ENCODE measurements around the gene TTC34.
"Not testable (repeated sequence)": the region's sequence is repeated elsewhere in the genome, so short reads cannot be mapped to it uniquely, and the experiment has no call there.

Gene TTC34

GRCh38 chr1:2655598-2656434 is 145.7 kb downstream of the TTC34 start:
- not testable (repeated sequence) for DNase-seq

DNA sequence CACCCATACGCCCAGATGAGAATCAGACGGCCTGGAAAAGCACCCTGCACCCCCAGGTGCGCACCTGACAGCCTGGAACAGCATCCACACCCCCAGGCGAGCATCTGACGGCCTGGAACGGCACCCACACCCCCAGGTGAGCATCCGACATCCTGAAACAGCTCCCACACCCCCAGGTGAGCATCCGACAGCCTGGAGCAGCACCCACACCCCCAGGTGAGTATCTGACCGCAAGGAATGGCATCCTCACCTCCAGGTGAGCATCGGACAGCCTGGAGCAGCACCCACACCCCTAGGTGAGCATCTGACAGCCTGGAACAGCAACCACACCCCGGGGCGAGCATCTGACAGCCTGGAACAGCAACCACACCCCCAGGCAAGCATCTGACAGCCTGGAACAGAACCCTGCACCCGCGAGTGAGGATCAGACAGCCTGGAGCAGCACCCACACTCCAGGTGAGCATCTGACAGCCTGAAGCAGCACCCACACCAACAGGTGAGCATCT is 147.0 kb downstream of the TTC34 start:
- DNase-seq: not testable (repeated sequence)

DNA sequence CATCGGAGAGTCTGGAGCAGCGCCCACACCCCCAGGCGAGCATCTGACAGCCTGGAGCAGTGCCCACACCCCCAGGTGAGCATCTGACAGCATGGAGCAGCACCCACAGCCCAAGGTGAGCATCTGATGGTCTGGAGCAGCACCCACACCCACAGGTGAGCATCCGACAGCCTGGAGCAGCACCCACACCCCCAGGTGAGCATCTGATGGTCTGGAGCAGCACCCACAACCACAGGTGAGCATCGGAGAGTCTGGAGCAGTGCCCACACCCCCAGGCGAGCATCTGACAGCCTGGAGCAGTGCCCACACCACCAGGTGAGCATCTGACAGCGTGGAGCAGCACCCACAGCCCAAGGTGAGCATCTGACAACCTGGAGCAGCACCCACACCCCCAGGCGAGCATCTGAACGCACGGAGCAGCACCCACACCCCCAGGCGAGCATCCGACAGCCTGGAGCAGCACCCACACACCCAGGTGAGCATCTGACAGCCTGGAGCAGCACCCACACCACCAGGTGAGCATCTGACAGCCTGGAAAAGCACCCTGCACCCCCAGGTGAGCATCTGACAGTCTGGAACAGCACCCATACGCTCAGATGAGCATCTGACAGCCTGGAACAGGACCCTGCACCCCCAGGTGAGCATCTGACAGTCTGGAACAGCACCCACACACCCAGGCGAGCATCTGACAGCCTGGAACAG is 147.6 kb downstream of the TTC34 start:
- not testable (repeated sequence) for DNase-seq

GRCh38 chr1:2652926-2653571 is 148.4 kb downstream of the TTC34 start:
- DNase-seq: not testable (repeated sequence)

DNA sequence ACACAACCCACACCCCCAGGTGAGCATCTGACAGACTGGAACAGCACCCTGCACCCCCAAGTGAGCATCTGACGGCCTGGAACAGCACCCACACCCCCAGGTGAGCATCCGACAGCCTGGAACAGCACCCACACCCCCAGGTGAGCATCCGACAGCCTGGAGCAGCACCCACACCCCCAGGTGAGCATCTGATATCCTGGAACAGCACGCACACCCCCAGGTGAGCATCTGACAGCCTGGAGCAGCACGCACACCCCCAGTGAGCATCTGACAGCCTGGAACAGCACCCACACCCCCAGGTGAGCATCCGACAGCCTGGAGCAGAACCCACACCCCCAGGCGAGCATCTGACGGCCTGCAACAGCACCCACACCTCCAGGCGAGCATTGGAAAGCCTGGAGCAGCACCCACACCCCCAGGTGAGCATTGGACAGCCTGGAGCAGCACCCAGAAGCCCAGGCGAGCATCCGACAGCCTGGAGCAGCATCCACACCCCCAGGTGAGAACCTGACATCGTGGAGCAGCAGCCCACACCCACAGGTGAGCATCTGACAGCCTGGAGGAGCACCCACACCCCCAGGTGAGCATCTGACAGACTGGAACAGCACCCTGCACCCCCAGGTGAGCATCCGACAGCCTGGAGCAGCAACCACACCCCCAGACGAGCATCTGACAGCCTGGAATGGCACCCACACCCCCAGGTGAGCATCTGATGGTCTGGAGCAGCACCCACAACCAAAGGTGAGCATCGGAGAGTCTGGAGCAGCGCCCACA is 149.2 kb downstream of the TTC34 start:
- not testable (repeated sequence) for DNase-seq

DNA sequence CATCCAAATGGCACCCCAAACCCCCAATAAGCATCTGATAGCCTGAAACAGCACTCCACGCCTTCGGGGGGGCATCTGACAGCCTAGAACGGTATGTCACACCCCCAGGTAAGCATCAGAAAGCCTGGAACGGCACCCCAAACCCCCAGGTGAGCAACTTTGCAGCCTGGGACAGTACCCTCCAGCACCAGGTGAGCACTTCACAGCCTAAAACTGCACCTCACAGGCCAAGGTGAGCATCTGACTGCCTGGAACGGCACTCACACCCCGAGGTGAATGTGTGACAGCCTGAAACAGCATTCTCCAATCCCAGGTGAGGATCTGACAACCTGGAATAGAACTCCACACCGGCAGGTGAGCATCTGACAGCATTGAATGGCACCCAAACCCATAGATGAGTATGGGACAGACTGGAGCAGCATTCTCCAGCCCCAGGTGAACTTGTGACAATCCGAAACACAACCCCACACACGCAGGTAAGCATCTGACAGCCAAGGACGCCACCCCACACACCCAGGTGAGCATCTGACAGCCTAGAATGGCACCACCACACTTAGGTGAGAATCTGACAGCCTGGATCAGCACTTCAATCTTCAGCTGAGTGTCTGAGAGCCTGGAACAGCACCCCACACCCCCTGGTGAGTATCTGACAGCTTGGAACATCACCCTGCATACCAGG is 150.4 kb downstream of the TTC34 start:
- no peak for DNase-seq

- no peak for DNase-seq
Observed at GRCh38 chr1:2646837-2647236, 154.7 kb downstream of the TTC34 start.

DNA sequence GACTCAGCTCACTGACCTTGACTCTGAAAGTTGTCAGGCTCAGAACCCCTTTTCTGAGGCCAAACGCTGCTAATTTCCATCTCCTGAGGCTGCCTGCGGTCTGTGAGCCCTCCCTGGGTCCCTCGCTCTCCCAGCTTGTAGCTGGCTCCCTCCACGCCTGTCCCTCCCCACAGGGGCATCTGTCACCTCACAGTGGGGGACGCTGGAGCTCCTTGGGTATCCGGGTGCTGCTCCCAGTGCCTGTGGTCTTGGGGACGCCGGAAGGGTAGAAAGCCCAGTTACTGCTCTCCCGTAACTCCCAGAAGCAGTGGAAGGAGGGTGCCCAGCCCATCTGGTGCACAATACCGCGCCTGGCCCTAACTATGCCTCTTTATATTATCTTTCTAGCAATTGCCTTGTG is 155.7 kb downstream of the TTC34 start:
- DNase-seq: no peak

DNA sequence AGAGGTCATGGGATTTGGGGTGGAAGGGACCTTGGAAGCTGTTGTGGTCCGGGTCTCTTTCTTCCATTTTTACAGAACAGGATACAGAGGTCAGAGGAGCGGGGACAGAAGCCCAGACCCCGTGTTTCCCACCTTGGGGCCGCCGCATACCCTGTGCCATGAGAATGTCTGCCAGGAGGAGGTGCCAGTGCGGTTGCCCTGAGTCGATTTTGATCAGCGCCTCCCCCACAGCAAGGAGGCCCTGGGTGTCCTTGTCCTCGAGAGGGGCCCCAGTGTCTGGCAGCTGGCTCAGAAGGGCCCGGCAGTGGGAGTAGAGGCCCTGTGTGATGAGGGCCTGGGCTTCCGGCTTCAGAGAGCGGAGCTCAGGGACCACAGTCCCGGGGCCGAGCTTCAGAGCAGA is 156.3 kb downstream of the TTC34 start:
- DNase-seq: no peak

DNA sequence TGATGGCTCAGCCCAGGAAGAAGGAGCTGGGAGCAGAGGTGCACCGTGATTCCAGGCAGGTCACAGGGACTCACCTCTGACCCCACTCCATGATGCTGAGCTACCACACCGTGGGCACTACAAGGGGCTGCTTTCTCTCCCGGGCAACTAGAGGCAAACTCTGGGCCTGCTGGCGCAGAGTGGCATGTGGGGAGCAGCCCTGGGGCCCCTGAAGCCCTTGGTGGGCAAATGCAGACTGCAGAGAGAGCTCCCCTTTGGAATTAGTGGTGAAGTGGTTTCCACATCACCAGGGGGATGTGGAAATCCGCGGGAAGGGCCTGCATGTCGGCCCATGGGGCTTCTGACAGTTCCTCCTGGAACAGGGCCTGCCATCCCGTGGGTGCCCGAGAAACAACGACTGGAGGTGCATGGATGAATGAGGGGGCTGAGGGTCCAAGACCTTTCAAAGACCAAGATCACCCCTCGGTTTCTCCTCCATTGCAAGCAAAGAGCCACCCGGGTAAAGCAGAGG is 156.8 kb downstream of the TTC34 start:
- no peak for DNase-seq

DNA sequence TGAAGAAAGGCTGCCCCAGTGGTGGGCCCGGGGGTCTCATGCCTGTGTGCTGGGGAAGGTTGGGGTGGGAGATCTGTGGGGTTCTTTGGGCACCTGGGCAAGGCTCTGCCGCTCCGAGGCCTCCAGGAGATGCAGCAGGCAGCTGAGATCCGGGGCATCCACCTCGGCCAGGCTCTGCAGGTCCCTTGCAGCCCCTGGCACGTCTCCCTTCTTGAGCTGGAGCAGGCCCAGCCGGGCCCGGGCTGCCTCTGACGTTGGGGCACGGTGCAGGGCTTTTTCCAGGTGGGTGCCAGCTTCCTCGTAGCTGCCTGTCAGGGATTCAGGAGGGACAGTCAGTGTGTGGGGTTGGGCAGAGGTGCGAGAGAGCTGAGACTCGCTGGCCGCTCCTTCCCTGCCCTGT is 157.3 kb downstream of the TTC34 start:
- no peak for DNase-seq

DNA sequence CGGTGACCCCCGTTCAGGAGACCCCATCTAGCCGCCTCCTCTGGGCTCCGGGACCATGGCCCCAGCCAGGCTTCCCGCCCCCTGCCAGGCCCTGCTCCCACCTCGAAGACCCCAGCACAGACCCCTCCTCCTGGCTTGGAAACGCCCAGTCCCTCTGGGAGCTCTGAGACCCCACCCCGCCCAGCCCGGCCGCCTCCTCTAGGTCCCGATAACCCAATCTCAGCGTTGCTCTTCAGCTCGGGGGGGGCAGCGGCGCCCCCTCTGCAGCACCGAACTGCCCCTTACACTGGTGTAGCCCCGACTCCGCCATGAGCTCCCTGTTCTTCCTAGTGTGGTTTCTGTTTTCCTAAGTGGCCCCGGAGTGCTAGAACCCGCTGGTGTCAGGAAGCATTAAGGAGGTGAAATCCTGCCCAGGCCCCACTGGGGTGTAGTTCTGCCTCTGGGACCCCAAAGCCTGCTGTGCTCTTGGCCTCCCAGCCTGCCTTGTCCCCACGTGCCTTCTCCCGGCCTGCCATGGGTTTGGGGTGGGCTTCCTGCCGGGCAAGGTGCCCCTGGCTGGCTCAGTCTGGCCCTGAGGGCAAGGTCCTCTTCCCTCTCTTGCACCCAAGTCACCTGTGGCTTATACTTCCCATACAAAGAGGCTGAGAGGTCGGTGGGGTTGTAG is 157.9 kb downstream of the TTC34 start:
- no peak for DNase-seq

DNA sequence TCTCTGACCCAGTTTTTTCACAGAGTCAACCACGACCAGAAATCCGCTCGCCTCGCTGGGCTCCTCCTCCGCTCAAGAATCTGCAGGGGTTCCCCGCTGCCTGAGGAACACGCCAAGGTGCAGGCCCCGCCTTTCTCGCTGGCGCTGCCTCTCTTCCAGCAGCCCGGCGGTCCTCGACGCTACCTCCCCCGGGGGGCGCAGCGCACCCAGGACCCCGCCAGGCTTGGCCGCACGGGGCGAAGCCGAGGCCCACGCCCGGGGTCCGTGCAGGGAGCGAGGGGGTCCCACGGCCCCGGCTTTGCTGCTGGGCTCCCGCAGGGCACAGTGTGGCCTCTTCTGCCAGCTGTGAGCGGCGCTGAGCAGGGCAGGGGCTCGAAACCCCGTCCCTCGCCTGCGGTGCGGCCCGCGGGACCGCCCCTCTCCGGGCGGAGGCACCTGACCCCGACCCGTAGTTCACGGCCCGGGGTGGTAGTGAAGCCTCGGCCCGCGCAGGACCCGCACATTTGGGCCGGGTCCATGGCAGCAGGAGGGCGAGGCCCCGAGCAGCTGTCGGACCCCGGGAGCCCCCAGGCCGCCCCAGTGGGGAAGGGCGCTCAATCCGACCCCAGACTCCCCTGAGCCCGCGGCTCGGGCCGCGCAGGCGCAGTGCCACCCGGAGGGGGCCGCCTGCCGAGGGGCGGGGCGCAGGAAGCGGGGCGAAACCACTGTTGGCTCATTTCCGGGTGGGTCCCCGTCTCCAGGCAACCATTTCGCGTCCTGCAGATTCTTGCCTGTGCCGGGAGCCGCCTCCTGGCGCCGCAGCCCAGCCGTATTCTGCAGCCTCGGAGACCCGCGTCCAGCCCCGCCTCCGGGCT is 158.7 kb downstream of the TTC34 start:
- peak; percentile 90 for DNase-seq

GRCh38 chr1:2642131-2642559 is 159.3 kb downstream of the TTC34 start:
- DNase-seq: no peak

DNA sequence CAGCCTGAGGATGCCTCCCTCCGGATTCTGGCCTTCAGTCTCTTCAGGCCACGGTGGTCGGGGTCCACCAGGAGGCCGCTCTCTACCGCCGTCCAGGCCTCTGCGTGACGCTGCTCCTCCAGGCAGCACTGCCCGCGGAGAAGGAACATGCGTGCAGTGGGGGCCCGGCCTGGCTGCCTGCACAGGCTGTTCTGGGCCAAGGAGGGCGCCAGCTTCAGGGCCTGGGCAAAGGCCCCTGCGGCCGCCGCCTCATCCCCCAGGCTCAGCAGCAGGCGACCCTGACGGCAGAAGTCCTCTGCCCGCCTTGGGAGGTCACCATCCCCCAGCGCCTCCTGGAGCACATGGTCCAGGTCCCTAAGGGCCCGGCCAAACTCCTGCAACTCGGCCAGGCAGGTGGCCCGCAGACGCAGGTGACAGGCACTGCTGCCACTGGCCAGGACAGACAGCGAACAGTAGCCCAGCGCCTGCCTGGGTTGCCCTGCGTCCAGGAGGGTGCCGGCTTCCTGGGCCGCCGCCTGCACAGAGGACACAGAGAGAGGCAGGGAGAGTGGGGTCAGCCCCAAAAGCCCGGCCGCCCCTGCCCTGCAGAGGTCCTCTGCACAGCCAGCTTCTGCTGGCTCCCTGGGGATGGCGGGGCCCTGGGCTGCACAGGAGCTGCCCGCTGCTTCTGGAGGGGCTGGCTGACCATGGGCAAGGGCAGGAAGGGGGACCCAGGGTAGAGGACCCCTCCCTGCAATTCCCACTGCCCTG is 159.9 kb downstream of the TTC34 start:
- DNase-seq: no peak

DNA sequence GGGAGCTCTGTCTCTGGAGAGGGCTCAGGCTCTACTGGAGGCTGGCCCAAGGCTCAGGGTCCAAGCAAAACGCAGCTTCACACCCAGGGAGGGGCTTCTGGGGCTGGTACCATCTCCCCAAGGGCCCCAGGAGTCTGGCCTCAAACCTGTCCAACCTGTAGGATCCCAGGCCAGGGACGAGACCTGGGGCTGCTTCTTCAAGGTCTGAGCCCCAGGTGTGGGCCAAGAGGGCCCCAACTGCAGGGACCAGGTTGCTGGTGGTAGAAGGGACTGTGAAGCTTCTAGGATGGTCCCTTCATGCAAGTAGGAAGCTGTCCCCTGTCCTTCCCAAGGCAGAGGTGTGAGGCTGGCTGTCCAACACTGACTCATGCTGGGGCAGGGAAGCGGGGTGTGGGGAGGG is 160.9 kb downstream of the TTC34 start:
- DNase-seq: no peak

GRCh38 chr1:2639607-2640521 is 161.6 kb downstream of the TTC34 start:
- DNase-seq: no peak

DNA sequence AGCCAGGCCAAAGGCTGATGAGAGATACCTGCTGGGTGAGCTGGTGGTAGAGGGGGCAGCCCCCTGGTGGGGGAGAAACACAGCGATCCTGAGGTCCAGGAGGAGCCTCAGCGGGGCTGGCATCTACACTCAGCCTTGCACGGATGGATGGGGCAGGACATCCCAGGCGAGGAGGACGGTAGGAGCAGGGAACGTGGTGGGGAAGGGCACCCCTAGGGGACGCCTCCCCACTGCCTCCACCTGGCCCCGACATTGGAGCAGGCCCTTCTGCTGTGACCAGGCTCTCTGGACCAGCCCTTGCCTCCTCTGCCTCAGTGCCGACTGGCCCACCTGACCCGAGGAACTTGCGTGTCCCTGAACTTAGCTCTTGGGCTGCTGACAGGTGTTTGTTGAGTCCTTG is 162.3 kb downstream of the TTC34 start:
- no peak for DNase-seq
